GM18498 (cell line): ENCODE data around the gene KCNQ5.

ENCODE experiments used
- ATAC-seq: cut with Tn5 transposase; IDR thresholded peaks from one replicate; pipeline ENCODE4 v1.9.1; 2021; ENCODE audit warnings: mild to moderate bottlenecking, moderate library complexity; ENCODE audit not compliant: unreplicated experiment

The KCNQ5 gene

DNA sequence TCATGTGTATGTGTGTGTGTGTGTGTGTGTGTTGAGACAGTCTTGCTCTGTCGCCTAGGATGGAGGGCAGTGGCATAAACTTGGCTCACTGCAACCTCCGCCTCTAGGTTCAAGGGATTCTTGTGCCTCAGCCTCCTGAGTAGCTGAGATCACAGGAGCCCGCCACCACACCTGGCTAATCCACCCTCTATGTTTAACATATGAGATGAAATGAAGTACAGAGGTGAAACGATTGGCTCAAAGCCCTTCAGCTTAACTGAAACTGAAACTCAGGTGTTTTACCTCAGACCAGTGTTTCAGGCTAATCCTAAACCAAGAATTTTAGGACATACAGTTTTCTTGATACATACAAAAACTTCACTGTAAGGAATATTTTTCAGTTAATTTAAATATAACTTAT lies 167.3 kb downstream of the KCNQ5 start:
- no peak for ATAC-seq

DNA sequence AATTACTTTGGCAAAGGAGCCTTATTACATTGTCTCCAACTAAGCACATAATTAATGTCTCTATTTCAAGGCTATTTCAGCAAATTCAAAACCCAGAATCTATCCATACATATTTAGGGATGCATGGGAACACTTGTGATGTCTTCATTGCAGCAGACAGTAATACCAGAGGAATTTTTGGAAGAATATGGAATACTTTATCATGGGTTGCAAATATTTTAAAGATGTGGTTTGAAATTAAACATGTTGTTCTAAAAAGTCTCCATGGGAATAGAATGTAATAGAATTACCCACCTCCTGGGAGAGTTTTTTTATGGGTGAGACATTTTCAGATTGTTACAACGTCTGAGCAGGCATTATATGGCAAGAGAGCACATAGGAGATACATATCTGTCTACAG lies 170.8 kb downstream of the KCNQ5 start:
- no peak for ATAC-seq

DNA sequence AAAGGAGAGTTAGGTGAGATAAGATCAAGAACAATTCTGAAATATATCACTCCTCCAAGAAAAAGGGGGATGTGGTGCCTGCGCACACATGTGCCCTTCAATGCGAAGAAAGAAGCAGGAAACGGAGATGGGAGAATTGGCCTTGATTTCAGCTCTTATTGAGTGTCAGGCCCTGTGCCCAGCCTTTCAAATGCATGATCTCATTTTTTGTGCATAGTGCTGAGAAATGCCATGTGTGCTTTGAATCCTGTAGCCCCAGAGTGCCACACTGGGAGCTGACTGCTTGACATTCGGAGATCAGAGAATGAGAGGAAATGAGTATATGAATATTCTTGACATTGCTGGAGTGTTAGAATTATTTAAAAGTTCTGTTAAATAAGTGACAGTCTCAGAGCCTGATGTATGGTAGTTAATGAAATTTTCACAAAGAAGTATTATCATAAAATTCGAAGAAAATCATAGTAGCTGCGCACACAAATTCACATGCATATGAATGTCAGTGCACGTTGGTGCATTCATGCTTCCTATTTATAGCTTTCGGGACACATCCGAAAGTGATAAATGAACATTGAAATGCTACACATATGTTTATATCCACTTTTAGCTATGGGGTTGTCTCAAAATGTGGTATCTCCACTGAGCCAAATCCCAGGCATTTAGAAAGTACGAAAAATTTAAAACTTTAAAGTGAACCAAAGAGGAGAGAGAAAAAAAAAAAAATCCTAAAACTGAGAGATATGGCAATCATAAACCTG lies 172.0 kb downstream of the KCNQ5 start:
- no peak for ATAC-seq

GRCh38 chr6:72798196-72798595 lies 176.3 kb downstream of the KCNQ5 start:
- no peak for ATAC-seq

DNA sequence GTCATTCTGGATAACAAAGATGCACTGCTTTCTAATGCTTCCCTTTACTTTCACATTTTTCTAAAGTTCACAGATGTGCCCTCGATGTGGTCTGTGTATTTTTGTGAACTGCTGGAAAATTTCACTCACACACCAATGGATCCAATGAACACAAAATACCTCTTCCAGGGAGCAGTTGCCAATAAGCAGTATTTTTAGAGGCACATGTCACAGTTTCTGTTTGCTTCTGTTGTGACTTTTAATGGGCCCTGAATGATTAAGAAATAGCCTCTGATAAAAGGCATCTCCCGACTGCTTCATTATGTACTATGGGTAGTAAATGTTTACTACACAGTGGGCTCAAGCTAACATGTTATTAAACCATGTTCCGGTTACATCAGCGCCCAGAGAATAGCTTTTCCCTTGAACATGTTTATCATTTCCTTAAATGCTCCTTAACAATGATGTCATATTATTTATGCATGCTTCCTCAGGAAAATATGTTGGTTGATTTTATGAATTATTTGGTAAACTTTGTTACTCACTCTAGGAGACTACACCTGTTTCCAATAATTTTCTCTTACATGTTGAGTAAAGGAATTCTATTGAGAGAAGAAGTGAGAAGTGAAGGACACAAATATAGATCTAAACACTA lies 188.0 kb downstream of the KCNQ5 start:
- no peak for ATAC-seq

- ATAC-seq, result no peak
These were observed 188.9 kb downstream of the KCNQ5 start for GRCh38 chr6:72810571-72811280.

- no peak for ATAC-seq
These were observed 190.1 kb downstream of the KCNQ5 start for GRCh38 chr6:72811971-72812421.

DNA sequence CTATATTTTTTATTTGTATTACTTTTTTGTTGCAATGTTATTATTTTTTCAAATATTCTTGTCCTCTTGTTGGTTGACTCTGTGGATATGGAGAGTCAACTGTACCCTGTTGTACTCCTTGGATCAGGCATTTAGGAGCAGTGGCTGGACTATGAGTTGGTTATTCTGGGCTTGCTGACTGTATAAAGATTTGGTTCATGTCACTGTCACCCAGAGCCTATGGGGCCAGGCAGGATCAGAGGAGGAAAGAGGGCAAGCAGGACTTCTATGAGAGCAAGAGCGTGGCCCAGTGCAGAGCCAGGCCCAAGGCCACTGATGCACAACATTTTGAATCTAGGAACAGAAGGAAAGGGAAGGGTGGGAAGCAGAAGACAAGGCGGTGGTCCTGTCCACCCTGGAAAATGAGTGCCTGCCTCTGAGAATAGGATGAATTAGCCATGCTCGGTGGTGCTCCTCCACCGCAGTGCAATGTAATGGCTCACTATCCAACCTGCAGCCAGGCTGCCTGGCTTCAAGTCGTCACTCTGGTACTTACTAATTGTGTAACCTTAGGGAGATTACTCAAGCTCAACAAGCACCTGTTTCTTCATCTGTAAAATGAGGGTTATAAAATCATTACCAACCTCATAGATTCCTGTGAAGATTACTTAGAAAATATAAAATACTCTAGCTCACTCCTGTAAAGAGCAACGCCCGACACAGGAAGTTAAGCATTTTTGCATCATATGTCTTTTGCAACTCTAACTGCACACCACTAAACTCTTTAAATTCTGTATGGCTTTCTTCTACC lies 192.1 kb downstream of the KCNQ5 start:
- no peak for ATAC-seq

- ATAC-seq, result no peak
These were observed 194.2 kb downstream of the KCNQ5 start for GRCh38 chr6:72816022-72816421.

GRCh38 chr6:72817208-72817607 lies 195.3 kb downstream of the KCNQ5 start:
- no peak for ATAC-seq

DNA sequence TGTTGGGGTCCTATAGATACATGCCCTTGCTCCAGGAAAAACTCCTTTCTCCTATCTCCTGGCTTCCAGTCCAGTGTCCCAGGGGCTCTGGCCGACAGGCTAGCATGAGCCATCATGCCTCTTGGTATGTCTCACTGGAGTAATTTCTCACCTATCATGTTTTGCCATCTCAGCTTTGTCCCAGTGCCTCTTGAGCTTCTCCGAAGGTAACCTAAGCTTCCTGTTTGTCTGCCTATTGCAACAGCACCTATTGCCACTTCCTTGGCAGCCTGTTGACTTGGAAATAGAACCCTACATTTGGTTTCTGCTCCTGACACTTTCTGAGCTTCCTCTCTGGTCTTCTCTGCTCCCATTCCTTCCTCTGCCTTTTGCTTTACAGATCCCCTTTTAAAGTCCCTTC lies 197.7 kb downstream of the KCNQ5 start:
- no peak for ATAC-seq

- ATAC-seq, result no peak
These were observed 198.3 kb downstream of the KCNQ5 start for GRCh38 chr6:72820153-72820552.

DNA sequence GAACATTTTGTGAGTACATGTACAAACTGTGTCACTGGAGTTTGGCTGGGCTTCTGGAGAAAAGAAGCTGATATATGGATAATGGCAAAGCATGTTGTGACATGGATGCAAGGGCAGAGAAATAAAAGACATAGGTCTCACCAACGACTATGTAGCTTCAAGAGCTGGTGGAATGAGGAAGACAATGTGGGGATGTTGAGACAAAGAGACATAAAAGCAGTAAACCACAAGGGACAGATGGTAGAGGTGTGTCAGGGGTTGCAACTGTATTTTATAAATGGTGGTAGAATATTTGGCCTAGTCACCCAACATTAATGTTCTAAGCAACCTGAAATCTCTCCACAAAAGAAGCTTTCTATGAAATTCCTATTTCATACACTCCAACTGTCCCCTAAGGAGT lies 199.0 kb downstream of the KCNQ5 start:
- no peak for ATAC-seq

- no peak for ATAC-seq
These were observed 200.2 kb downstream of the KCNQ5 start for GRCh38 chr6:72822023-72822422.

DNA sequence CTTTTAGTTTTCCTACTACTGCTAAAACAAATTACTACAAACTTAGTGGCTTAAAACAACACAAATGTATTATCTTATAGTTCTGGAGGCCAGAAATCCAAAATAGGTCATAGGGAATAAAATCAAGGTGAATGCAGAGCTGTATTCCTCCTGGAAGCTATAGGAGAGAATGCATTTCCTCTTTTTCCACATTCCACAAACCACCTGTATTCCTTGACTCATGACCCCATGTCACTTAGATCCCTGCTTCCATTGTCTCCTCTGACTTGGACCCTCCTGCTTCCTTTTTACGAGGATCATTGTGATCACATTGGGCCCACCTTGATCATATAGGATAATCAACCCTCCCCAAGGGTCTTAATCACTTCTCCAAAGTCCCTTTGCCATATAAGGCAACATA lies 200.8 kb downstream of the KCNQ5 start:
- no peak for ATAC-seq

DNA sequence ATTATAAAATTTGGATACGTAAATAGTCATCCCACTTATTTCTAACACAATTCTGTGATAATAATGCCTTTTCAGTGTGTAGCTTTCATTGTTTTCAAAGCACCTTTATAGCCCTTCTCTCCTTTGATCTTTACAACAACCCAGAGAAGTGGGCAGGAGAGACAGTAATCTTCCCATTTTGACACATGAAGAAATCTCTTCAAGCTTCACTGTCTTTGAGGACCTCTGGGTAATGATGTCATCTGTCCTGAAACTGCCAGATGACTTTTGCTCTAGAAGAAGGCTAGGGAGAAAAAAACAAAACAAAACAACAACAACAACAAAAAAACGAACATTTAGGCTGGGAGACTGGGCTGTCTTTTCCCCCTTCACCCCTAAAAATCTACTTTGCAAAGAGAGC lies 203.0 kb downstream of the KCNQ5 start:
- ATAC-seq, result peak; percentile 59

GRCh38 chr6:72825315-72825911 lies 203.5 kb downstream of the KCNQ5 start:
- ATAC-seq, result peak; percentile 35

DNA sequence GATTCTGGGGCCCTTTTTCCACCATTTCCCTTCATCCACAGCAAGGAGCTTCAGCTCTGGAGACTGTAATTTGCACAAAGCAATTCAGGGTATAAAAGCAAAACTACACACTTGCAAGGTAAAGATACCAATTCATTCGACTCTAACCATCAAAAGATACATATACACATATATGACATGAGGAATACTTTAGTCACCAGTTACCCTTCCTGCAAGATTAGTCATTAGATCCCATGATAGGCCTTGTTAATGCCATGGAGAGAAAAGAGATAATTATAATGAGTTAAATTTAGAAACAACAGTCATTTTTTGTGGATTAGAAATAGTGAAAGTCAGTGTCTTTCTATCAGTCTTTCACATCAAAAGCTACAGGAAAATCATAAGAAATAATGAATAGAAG lies 204.2 kb downstream of the KCNQ5 start:
- ATAC-seq, result no peak

- no peak for ATAC-seq
These were observed 205.0 kb downstream of the KCNQ5 start for GRCh38 chr6:72826744-72827438.

DNA sequence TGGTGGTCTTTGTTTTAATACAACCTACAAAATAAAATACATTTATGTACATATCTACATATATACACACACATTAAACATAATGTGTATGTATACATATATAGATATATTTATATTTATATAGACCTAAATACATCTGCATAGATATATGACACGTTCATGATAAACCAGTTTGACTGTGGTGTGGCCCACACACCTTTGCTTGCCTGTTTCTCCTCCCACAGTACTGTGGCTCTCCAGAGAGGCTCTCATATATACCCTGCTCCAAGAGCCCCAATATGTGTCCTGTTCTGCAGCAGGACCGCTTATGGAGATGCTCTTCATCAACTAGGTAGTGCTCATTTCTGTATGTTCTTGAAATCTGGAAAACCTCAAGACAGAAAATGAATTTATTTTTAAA lies 207.0 kb downstream of the KCNQ5 start:
- no peak for ATAC-seq
